Measurements from ENCODE around the gene IGF2R.

Gene IGF2R

GRCh38 chr6:160160450-160160849, 191.6 kb downstream of the IGF2R start:
- H3K4me3 ChIP-seq (ENCODE audit: low read depth, low read length) = no peak overlapping the region
- DNase-seq (ENCODE audit: low read depth) = no peak
- TF ChIP-seq CTCF (IDR thresholded peaks at IDR 0.05; ENCODE audit: insufficient read depth, low read depth, low read length, missing control alignments) = no peak

Data from GM12865 (cell line).